Measurements from ENCODE around the gene PIEZO2.

PIEZO2 gene

GRCh38 chr18:10771053-10771709 lies 378.2 kb downstream of the PIEZO2 start:
- Histone ChIP-seq H3K27me3 (ENCODE audit: insufficient read depth, poor library complexity, severe bottlenecking) (peaks cover 12% of the 10 kb centered on the region), H3K4me3 (replicated peaks; ENCODE audit: insufficient read depth, low read length) (no peak overlapping the region), H3K27ac (replicated peaks) (no peak overlapping the region)
- DNase-seq (ENCODE audit: low read depth in 1 of 2, low spot score in 1 of 2) = no peak
- no peak for TF ChIP-seq REST (IDR thresholded peaks at IDR 0.05; ENCODE audit: insufficient replicate concordance, low read depth)
- no peak for TF ChIP-seq POLR2AphosphoS5 (IDR thresholded peaks at IDR 0.05; ENCODE audit: low read depth)
- TF ChIP-seq GABPA (IDR thresholded peaks at IDR 0.05; ENCODE audit: low read depth) = no peak
- no peak for TF ChIP-seq CTCF (IDR thresholded peaks at IDR 0.05; ENCODE audit: insufficient read depth, low read length)
- no peak for TF ChIP-seq SPI1 (IDR thresholded peaks at IDR 0.05; ENCODE audit: borderline replicate concordance, low read depth)

- TF ChIP-seq CTCF (IDR thresholded peaks at IDR 0.05; ENCODE audit: insufficient read depth, low read length) (no peak), SPI1 (IDR thresholded peaks at IDR 0.05; ENCODE audit: borderline replicate concordance, low read depth) (no peak), POLR2AphosphoS5 (IDR thresholded peaks at IDR 0.05; ENCODE audit: low read depth) (no peak), GABPA (IDR thresholded peaks at IDR 0.05; ENCODE audit: low read depth) (no peak), REST (IDR thresholded peaks at IDR 0.05; ENCODE audit: insufficient replicate concordance, low read depth) (no peak)
- no peak for DNase-seq (ENCODE audit: low read depth in 1 of 2, low spot score in 1 of 2)
- peaks cover 10% of the 10 kb centered on the region for H3K27me3 ChIP-seq (ENCODE audit: insufficient read depth, poor library complexity, severe bottlenecking)
- no peak overlapping the region for H3K4me3 ChIP-seq (replicated peaks; ENCODE audit: insufficient read depth, low read length)
- no peak overlapping the region for H3K27ac ChIP-seq (replicated peaks)
Measured at GRCh38 chr18:10770264-10770663, 379.1 kb downstream of the PIEZO2 start.

- H3K4me3 ChIP-seq (replicated peaks; ENCODE audit: insufficient read depth, low read length) = no peak overlapping the region
- H3K27me3 ChIP-seq (ENCODE audit: insufficient read depth, poor library complexity, severe bottlenecking) = peaks cover 10% of the 10 kb centered on the region
- TF ChIP-seq GABPA (IDR thresholded peaks at IDR 0.05; ENCODE audit: low read depth) (no peak), POLR2AphosphoS5 (IDR thresholded peaks at IDR 0.05; ENCODE audit: low read depth) (no peak), REST (IDR thresholded peaks at IDR 0.05; ENCODE audit: insufficient replicate concordance, low read depth) (no peak), CTCF (IDR thresholded peaks at IDR 0.05; ENCODE audit: insufficient read depth, low read length) (no peak), SPI1 (IDR thresholded peaks at IDR 0.05; ENCODE audit: borderline replicate concordance, low read depth) (no peak)
- no peak overlapping the region for H3K27ac ChIP-seq (replicated peaks)
- DNase-seq (ENCODE audit: low read depth in 1 of 2, low spot score in 1 of 2) = no peak
Measured at GRCh38 chr18:10768221-10768620, 381.1 kb downstream of the PIEZO2 start.
